ENCODE results near the gene TGFBR3.

The TGFBR3 gene

DNA sequence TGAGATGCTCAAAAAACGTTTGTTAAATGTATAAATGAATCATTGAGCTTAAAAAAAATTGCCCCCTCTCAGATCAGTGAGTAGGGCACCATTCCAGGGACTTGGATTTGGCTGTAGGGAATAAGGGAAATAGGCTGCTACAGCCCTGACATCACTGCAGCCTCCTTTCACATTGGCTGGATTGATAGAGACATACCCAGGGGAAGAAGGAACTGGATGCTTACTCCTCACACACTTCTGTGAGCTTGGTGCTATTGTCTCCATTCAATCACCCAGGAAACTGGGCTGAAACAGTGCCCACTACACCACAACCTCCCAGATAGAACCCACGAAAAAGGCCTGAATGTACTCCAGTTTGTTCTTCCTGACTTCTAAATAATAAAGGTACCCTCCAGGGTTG is 87.2 kb downstream of the TGFBR3 start:
- Histone ChIP-seq H3K9ac (no peak overlapping the region), H3K4me1 (ENCODE audit: low read depth, poor library complexity, severe bottlenecking) (peaks cover 11% of the 10 kb centered on the region), H3K4me2 (no peak overlapping the region), H3K4me3 (IDR thresholded peaks at IDR 0.05; ENCODE audit: insufficient read depth, low read depth, low read length) (no peak overlapping the region), H3K27ac (no peak overlapping the region), H3K36me3 (ENCODE audit: insufficient read depth) (no peaks in the 10 kb centered on the region), H4K20me1 (ENCODE audit: insufficient read depth) (no peaks in the 10 kb centered on the region), H3K27me3 (ENCODE audit: insufficient read depth, low read depth) (no peaks in the 10 kb centered on the region), H3K79me2 (ENCODE audit: insufficient read depth, low read depth) (no peaks in the 10 kb centered on the region), H2AFZ (ENCODE audit: low read depth) (no peak overlapping the region)
- TF ChIP-seq, protein P1, sequence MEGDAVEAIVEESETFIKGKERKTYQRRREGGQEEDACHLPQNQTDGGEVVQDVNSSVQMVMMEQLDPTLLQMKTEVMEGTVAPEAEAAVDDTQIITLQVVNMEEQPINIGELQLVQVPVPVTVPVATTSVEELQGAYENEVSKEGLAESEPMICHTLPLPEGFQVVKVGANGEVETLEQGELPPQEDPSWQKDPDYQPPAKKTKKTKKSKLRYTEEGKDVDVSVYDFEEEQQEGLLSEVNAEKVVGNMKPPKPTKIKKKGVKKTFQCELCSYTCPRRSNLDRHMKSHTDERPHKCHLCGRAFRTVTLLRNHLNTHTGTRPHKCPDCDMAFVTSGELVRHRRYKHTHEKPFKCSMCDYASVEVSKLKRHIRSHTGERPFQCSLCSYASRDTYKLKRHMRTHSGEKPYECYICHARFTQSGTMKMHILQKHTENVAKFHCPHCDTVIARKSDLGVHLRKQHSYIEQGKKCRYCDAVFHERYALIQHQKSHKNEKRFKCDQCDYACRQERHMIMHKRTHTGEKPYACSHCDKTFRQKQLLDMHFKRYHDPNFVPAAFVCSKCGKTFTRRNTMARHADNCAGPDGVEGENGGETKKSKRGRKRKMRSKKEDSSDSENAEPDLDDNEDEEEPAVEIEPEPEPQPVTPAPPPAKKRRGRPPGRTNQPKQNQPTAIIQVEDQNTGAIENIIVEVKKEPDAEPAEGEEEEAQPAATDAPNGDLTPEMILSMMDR (conservative IDR thresholded peaks at IDR 0.05; ENCODE audit: low read depth, low read length), result no peak

- Histone ChIP-seq H3K79me2 (ENCODE audit: insufficient read depth, low read depth) (no peaks in the 10 kb centered on the region), H2AFZ (ENCODE audit: low read depth) (no peak overlapping the region), H3K27me3 (ENCODE audit: insufficient read depth, low read depth) (no peaks in the 10 kb centered on the region), H3K9ac (no peak overlapping the region), H3K36me3 (ENCODE audit: insufficient read depth) (no peaks in the 10 kb centered on the region), H3K4me1 (ENCODE audit: low read depth, poor library complexity, severe bottlenecking) (peaks cover 6% of the 10 kb centered on the region), H4K20me1 (ENCODE audit: insufficient read depth) (no peaks in the 10 kb centered on the region), H3K4me2 (no peak overlapping the region), H3K27ac (no peak overlapping the region), H3K4me3 (IDR thresholded peaks at IDR 0.05; ENCODE audit: insufficient read depth, low read depth, low read length) (no peak overlapping the region)
- TF ChIP-seq, protein P1 (conservative IDR thresholded peaks at IDR 0.05; ENCODE audit: low read depth, low read length), result no peak
These were observed 87.7 kb downstream of the TGFBR3 start for GRCh38 chr1:91798241-91798648.

DNA sequence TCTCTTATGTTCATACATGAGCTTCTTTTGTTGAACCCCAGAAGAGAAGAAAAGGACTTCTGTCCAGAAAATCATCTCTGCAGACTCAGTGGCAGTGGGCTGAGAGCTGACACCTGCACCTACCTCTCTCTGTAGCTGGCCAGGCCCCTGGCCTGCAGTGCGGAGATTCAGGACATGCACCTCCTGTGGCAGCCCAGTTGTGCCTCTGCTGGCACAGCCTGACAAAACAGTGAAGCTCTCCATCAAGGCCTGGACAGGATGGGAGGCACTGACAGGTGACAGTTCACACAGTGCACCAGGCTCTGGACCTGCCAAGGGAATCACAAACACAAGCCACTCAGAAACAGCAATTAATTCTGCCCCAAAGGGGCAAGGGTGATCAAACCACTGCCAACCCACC is 88.8 kb downstream of the TGFBR3 start:
- H3K4me1 ChIP-seq (ENCODE audit: low read depth, poor library complexity, severe bottlenecking), result no peaks in the 10 kb centered on the region
- H3K79me2 ChIP-seq (ENCODE audit: insufficient read depth, low read depth), result no peaks in the 10 kb centered on the region
- H3K9ac ChIP-seq, result no peak overlapping the region
- H4K20me1 ChIP-seq (ENCODE audit: insufficient read depth), result no peaks in the 10 kb centered on the region
- H3K27me3 ChIP-seq (ENCODE audit: insufficient read depth, low read depth), result no peaks in the 10 kb centered on the region
- no peak overlapping the region for H2AFZ ChIP-seq (ENCODE audit: low read depth)
- H3K4me2 ChIP-seq, result no peak overlapping the region
- TF ChIP-seq, protein P1 (conservative IDR thresholded peaks at IDR 0.05; ENCODE audit: low read depth, low read length), result no peak
- no peaks in the 10 kb centered on the region for H3K36me3 ChIP-seq (ENCODE audit: insufficient read depth)
- H3K4me3 ChIP-seq (IDR thresholded peaks at IDR 0.05; ENCODE audit: insufficient read depth, low read depth, low read length), result no peak overlapping the region
- no peak overlapping the region for H3K27ac ChIP-seq

- Histone ChIP-seq H3K9ac (no peak overlapping the region), H3K27me3 (ENCODE audit: insufficient read depth, low read depth) (no peaks in the 10 kb centered on the region), H3K36me3 (ENCODE audit: insufficient read depth) (no peaks in the 10 kb centered on the region), H2AFZ (ENCODE audit: low read depth) (no peak overlapping the region), H3K4me2 (no peak overlapping the region), H3K4me3 (IDR thresholded peaks at IDR 0.05; ENCODE audit: insufficient read depth, low read depth, low read length) (no peak overlapping the region), H3K27ac (no peak overlapping the region), H3K4me1 (ENCODE audit: low read depth, poor library complexity, severe bottlenecking) (no peaks in the 10 kb centered on the region), H3K79me2 (ENCODE audit: insufficient read depth, low read depth) (no peaks in the 10 kb centered on the region), H4K20me1 (ENCODE audit: insufficient read depth) (no peaks in the 10 kb centered on the region)
- TF ChIP-seq, protein P1 (conservative IDR thresholded peaks at IDR 0.05; ENCODE audit: low read depth, low read length), result no peak
These were observed 89.6 kb downstream of the TGFBR3 start for GRCh38 chr1:91796390-91796654.
